GM12878 (cell line): ENCODE results near the gene GNAQ. TPM values are rescaled to one million over a fixed set of nuclear protein-coding genes. Genes with fewer than 3 reads are reported as not detected.
"Not testable (repeated sequence)": the region's sequence is repeated elsewhere in the genome, so short reads cannot be mapped to it uniquely, and the experiment has no call there.

Experiments used
- ATAC-seq: fragments of 200-7000 bp; cut with Tn5 transposase; 3 replicates; pipeline ENCODE4 v1.9.1; 2020; ENCODE audit warnings: mild to moderate bottlenecking, moderate library complexity
- BruUV-seq: library from RNA; stranded (reverse); fragments of 400-500 nt; replicated peaks from 2 replicates; lab custom pipeline; 2021; lab: Mats Ljungman, UMichigan
- CTCF ChIA-PET: fragments of 300-600 bp; sonication (Branson Sonifier 250); formaldehyde crosslinking; extraction: SDS; loops from one replicate; lab custom pipeline; 2021; ENCODE audit warnings: inconsistent platforms; lab: Yijun Ruan, JAX
- POLR2A ChIA-PET: fragments of 350-600 bp; formaldehyde crosslinking; extraction: SDS; loops from one replicate; lab custom pipeline; 2021; ENCODE audit warnings: inconsistent platforms; lab: Charles Lee
- RAD21 ChIA-PET: fragments of 300-600 bp; sonication (Branson Sonifier 250); formaldehyde crosslinking; loops from one replicate; lab custom pipeline; 2023; ENCODE audit warnings: antibody characterized with exemption; ENCODE audit not compliant: unreplicated experiment; lab: Charles Lee
- SMC1A ChIA-PET: fragments of 300-600 bp; sonication (Branson Sonifier 250); formaldehyde crosslinking; loops from one replicate; lab custom pipeline; 2023; ENCODE audit not compliant: unreplicated experiment, uncharacterized antibody; lab: Charles Lee
- DNase-seq: peaks from one replicate; pipeline ENCODE4 v3.0.0-alpha.2; 2011; ENCODE audit warnings: low read depth, low spot score
- FAIRE-seq: peaks from 3 replicates; lab custom pipeline; 2011; peaks lifted over from hg19 to GRCh38; lab: Jason Lieb, UNC
- H2AFZ ChIP-seq: 2 replicates; pipeline ENCODE4 v1.6.0; 2011; ENCODE audit warnings: low read depth, low read length, control low read depth; ENCODE audit not compliant: control insufficient read depth
- H3K27ac ChIP-seq: 2 replicates; pipeline ENCODE4 v1.5.1; 2011; ENCODE audit warnings: control low read depth; ENCODE audit not compliant: control insufficient read depth, insufficient read depth
- H3K27me3 ChIP-seq, 2 experiments: replicated peaks in 1 of 2; 2 replicates each; pipeline versions ENCODE4 v1.6.0 to v1.6.1; 2011; ENCODE audit warnings: low read length in 1 of 2; ENCODE audit not compliant: control insufficient read depth in 2 of 2, insufficient read depth in 2 of 2
- H3K36me3 ChIP-seq, 2 experiments: 2 replicates each; pipeline ENCODE4 v1.5.1; 2011; ENCODE audit warnings: low read length in 1 of 2; ENCODE audit not compliant: control insufficient read depth in 2 of 2, insufficient read depth in 2 of 2
- H3K4me1 ChIP-seq: 2 replicates; pipeline ENCODE4 v1.6.1; 2011; ENCODE audit warnings: mild to moderate bottlenecking, low read length, moderate library complexity, mixed read lengths; ENCODE audit not compliant: control insufficient read depth, insufficient read depth
- H3K4me2 ChIP-seq: 2 replicates; pipeline ENCODE4 v1.6.0; 2011; ENCODE audit warnings: control low read depth; ENCODE audit not compliant: control insufficient read depth, insufficient read depth
- H3K4me3 ChIP-seq: fragments of 200-600 bp; sonication (generic); 2 replicates; pipeline ENCODE4 v1.5.1; 2016
- H3K79me2 ChIP-seq: 2 replicates; pipeline ENCODE4 v1.6.0; 2011; ENCODE audit warnings: low read length; ENCODE audit not compliant: control insufficient read depth, insufficient read depth
- H3K9ac ChIP-seq: 2 replicates; pipeline ENCODE4 v1.8.0; 2011; ENCODE audit warnings: low read length, control low read depth, mixed read lengths; ENCODE audit not compliant: control insufficient read depth, insufficient read depth
- H3K9me3 ChIP-seq: replicated peaks from 3 replicates; pipeline ENCODE4 v1.5.1; 2011; ENCODE audit warnings: mild to moderate bottlenecking, low read length; ENCODE audit not compliant: control insufficient read depth, insufficient read depth
- H4K20me1 ChIP-seq: 2 replicates; pipeline ENCODE4 v1.6.0; 2011; ENCODE audit not compliant: control insufficient read depth, insufficient read depth
- E2F8 ChIP-seq: fragments of 450-650 bp; IDR thresholded peaks from 2 replicates; pipeline ENCODE4 v1.6.1; 2018; ENCODE audit warnings: mild to moderate bottlenecking, low read depth, moderate library complexity; ENCODE audit not compliant: partially characterized antibody
- ESRRA ChIP-seq: IDR thresholded peaks from 2 replicates; pipeline ENCODE4 v1.6.1; 2012; ENCODE audit warnings: mild to moderate bottlenecking, low read length, improper control_type of control experiment
- JUNB ChIP-seq: IDR thresholded peaks from 2 replicates; pipeline ENCODE4 v1.6.1; 2016; ENCODE audit warnings: antibody characterized with exemption, mild to moderate bottlenecking
- KAT2A ChIP-seq: conservative IDR thresholded peaks from 2 replicates; pipeline ENCODE4 v1.6.1; 2011; ENCODE audit warnings: low read depth, low read length; ENCODE audit not compliant: control insufficient read depth
- MEF2A ChIP-seq: IDR thresholded peaks from 2 replicates; pipeline ENCODE4 v1.6.1; 2011; ENCODE audit warnings: low read depth, mild to moderate bottlenecking, low read length, moderate library complexity; ENCODE audit not compliant: insufficient read depth
- MEF2B ChIP-seq: fragments of 450-650 bp; IDR thresholded peaks from 2 replicates; pipeline ENCODE4 v1.6.1; 2018; ENCODE audit warnings: mild to moderate bottlenecking, moderate library complexity; ENCODE audit not compliant: partially characterized antibody, poor library complexity, severe bottlenecking
- MTA3 ChIP-seq: IDR thresholded peaks from 2 replicates; pipeline ENCODE4 v1.6.1; 2012; ENCODE audit warnings: low read length, inconsistent platforms, borderline replicate concordance
- NFIC ChIP-seq: IDR thresholded peaks from 2 replicates; pipeline ENCODE4 v1.6.1; 2012; ENCODE audit warnings: low read depth, mild to moderate bottlenecking, inconsistent platforms, low read length, moderate library complexity
- RELA ChIP-seq: fragments of 450-650 bp; IDR thresholded peaks from 2 replicates; pipeline ENCODE4 v1.8.0; 2014; ENCODE audit warnings: borderline replicate concordance; ENCODE audit not compliant: partially characterized antibody
- SMC3 ChIP-seq: IDR thresholded peaks from 2 replicates; pipeline ENCODE4 v1.6.1; 2011; ENCODE audit warnings: low read length, improper control_type of control experiment, borderline replicate concordance
- ZZZ3 ChIP-seq: IDR thresholded peaks from 2 replicates; pipeline ENCODE4 v1.6.1; 2011; ENCODE audit warnings: low read depth; ENCODE audit not compliant: control insufficient read depth, insufficient read length
- WGBS: methylation state at CpG from one replicate; pipeline ENCODE4 v1.1.6; 2016; ENCODE audit warnings: low lambda C conversion rate; ENCODE audit not compliant: insufficient replicate concordance, insufficient coverage; ENCODE audit errors: missing lambda C conversion rate; 5-methylcytosine and 5-hydroxymethylcytosine counted together
- in situ Hi-C: fragments of 300-500 bp; cut with MboI; formaldehyde crosslinking; loops from 9 replicates; pipeline ENCODE4 v1.14.3; 2018; ENCODE audit warnings: mixed read lengths
- intact Hi-C: fragments of 100-400 bp; cut with micrococcal nuclease; formaldehyde crosslinking; loops from one replicate; pipeline ENCODE4 v1.14.2; 2022; ENCODE audit not compliant: unreplicated experiment
- polyA plus RNA-seq, 11 experiments: library from polyadenylated mRNA; depleted of rRNA in 4 of 11; unstranded in 6 of 11; stranded (reverse) in 5 of 11; fragments of >200 nt; fragmentation: Nextera tagmentation in 4 of 11; fragmentation: Illumina TruSeq in 1 of 11; extraction: Ambion mirVana in 4 of 11; extraction: Trizol in 1 of 11; gene quantifications; 1 replicate in 1 of 11; 2 replicates in 10 of 11; pipeline versions ENCODE4 v1.2.1 to v1.2.3, GENCODE V29; 2011 to 2016; ENCODE audit warnings: inconsistent platforms in 2 of 11, missing spikeins in 2 of 11, low read depth in 1 of 11
- total RNA-seq, 4 experiments: library from RNA; depleted of rRNA in 3 of 4; stranded (reverse); fragments of >200 nt in 3 of 4; fragmentation: Illumina TruSeq in 1 of 4; extraction: Trizol in 1 of 4; gene quantifications; 2 replicates each; pipeline versions ENCODE4 v1.2.1 to v1.2.3, GENCODE V29; 2013 to 2021
- TF ChIP-seq, protein P1 (sequence below): fragments of 450-650 bp; IDR thresholded peaks from 2 replicates; pipeline ENCODE4 v1.6.1; 2017; ENCODE audit warnings: mild to moderate bottlenecking

Gene GNAQ
- total and polyA plus RNA-seq, 10 of the 15 experiments (the other 5 are each of a cell fraction or from before 2014, with no cell fraction given): 0.15 to 47.2 (median 0.49) TPM

DNA sequence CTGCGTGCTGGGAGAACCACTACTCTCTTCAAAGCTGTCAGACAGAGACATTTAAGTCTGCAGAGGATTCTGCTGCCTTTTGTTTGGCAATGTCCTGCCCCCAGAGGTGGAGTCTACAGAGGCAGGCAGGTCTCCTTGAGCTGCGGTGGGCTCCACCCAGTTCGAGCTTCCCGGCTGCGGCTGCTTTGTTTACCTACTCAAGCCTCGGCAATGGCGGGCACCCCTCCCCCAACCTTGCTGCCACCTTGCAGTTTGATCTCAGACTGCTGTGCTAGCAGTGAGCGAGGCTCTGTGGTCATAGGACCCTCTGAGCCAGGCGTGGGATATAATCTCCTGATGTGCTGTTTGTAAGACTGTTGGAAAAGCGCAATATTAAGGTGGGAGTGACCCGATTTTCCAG, 343.9 kb downstream of the GNAQ start:
- H3K4me1 ChIP-seq, POLR2A ChIA-PET, DNase-seq, RAD21 ChIA-PET, in situ Hi-C loops, H3K9me3 ChIP-seq, H3K36me3 ChIP-seq, SMC1A ChIA-PET, H4K20me1 ChIP-seq, FAIRE-seq, intact Hi-C loops, H3K9ac ChIP-seq, H3K27me3 ChIP-seq, H3K79me2 ChIP-seq, CTCF ChIA-PET, ATAC-seq, H3K4me3 ChIP-seq, H3K27ac ChIP-seq, H3K4me2 ChIP-seq, H2AFZ ChIP-seq, BruUV-seq: not testable (repeated sequence)
- 46% methylated on average over 11 of the region's 11 CpGs for WGBS

DNA sequence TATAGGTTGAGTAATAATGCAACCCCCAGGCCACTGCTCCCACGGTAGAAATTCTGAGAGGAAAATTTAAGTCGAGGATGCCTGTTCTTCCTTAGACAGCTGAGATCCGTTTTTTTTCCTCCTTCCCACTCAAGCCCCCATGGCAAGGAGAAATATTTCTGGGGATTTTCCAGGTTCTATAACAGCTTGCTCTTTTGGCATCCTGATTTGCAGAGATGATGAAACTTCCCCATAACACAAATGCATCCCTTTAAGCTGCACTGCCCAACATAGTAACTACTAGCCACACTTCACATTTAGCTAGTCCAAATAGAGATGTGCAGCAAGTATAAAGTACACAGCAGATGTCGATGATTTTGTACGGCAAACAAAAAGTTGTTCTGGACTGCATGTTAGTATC, 351.0 kb downstream of the GNAQ start:
- H3K27me3 ChIP-seq: no peaks in the 10 kb centered on the region; a peak in 1 of 4 replicates
- H3K36me3 ChIP-seq: no peaks in the 10 kb centered on the region
- FAIRE-seq: no peak
- intact Hi-C loops: no loop called here
- ChIA-PET POLR2A (no interaction called here), CTCF (no interaction called here), SMC1A (interaction anchor here (0.7 kb wide), 1 partner anchor 451 kb away, joined by 4 read pairs; no protein-coding TSS in a partner anchor), RAD21 (interaction anchor here (1.1 kb wide), 1 partner anchor 68 kb away, joined by 3 read pairs; no protein-coding TSS in a partner anchor)
- BruUV-seq: no TSS peak
- no peak for ATAC-seq
- no peak for DNase-seq
- H3K4me3 ChIP-seq: no peak overlapping the region
- no peak overlapping the region for H2AFZ ChIP-seq
- no peaks in the 10 kb centered on the region for H3K4me1 ChIP-seq
- no peaks in the 10 kb centered on the region for H3K9me3 ChIP-seq
- H4K20me1 ChIP-seq: no peaks in the 10 kb centered on the region
- H3K9ac ChIP-seq: no peak overlapping the region
- no peaks in the 10 kb centered on the region for H3K79me2 ChIP-seq
- no peak overlapping the region for H3K4me2 ChIP-seq
- H3K27ac ChIP-seq: no peak overlapping the region
- in situ Hi-C loops: no loop called here
- 42% methylated on average over 5 of the region's 5 CpGs for WGBS
- TF ChIP-seq ZZZ3: no peak
- TF ChIP-seq SMC3: no peak
- no peak for TF ChIP-seq NFIC
- TF ChIP-seq MTA3: no peak
- no peak for TF ChIP-seq RELA
- TF ChIP-seq MEF2B: no peak
- no peak for TF ChIP-seq ESRRA
- TF ChIP-seq KAT2A: no peak
- TF ChIP-seq JUNB: no peak
- TF ChIP-seq E2F8: no peak
- TF ChIP-seq, protein P1, sequence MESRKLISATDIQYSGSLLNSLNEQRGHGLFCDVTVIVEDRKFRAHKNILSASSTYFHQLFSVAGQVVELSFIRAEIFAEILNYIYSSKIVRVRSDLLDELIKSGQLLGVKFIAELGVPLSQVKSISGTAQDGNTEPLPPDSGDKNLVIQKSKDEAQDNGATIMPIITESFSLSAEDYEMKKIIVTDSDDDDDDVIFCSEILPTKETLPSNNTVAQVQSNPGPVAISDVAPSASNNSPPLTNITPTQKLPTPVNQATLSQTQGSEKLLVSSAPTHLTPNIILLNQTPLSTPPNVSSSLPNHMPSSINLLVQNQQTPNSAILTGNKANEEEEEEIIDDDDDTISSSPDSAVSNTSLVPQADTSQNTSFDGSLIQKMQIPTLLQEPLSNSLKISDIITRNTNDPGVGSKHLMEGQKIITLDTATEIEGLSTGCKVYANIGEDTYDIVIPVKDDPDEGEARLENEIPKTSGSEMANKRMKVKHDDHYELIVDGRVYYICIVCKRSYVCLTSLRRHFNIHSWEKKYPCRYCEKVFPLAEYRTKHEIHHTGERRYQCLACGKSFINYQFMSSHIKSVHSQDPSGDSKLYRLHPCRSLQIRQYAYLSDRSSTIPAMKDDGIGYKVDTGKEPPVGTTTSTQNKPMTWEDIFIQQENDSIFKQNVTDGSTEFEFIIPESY: no peak
- TF ChIP-seq MEF2A: no peak
